Smooth muscle cell (in vitro differentiated cells): ENCODE measurements around the gene STK10. TPM values are rescaled to one million over a fixed set of nuclear protein-coding genes. Genes with fewer than 3 reads are reported as not detected.
A peak's percentile ranks its signal among the peaks of the same experiment; 100 is the strongest.

Experiments used
- DNase-seq: peaks from one replicate; lab custom pipeline; 2025; ENCODE audit not compliant: unreplicated experiment; lab: John Stamatoyannopoulos, UW
- H2AFZ ChIP-seq: fragments of 200-600 bp; sonication (generic); 2 replicates; pipeline ENCODE4 v1.6.0; 2016; ENCODE audit warnings: antibody characterized with exemption, low read depth, mild to moderate bottlenecking
- H3F3A ChIP-seq: fragments of 200-600 bp; sonication (generic); 2 replicates; pipeline ENCODE4 v1.6.0; 2017; ENCODE audit warnings: antibody characterized with exemption, low read depth
- H3K27ac ChIP-seq: fragments of 200-600 bp; sonication (generic); 2 replicates; pipeline ENCODE4 v1.5.1; 2016; ENCODE audit warnings: low read depth, mild to moderate bottlenecking
- H3K27me3 ChIP-seq: fragments of 200-600 bp; sonication (generic); 2 replicates; pipeline ENCODE4 v1.6.1; 2016; ENCODE audit warnings: low read depth, mild to moderate bottlenecking
- H3K36me3 ChIP-seq: fragments of 200-600 bp; sonication (generic); 2 replicates; pipeline ENCODE4 v1.5.1; 2016; ENCODE audit warnings: low read depth
- H3K4me1 ChIP-seq: fragments of 200-600 bp; sonication (generic); 2 replicates; pipeline ENCODE4 v1.5.1; 2016; ENCODE audit warnings: low read depth
- H3K4me2 ChIP-seq: fragments of 200-600 bp; sonication (generic); 2 replicates; pipeline ENCODE4 v1.6.0; 2016; ENCODE audit warnings: mild to moderate bottlenecking
- H3K4me3 ChIP-seq: fragments of 200-600 bp; sonication (generic); 2 replicates; pipeline ENCODE4 v1.5.1; 2016; ENCODE audit warnings: mild to moderate bottlenecking
- H3K79me2 ChIP-seq: fragments of 200-600 bp; sonication (generic); 2 replicates; pipeline ENCODE4 v1.6.0; 2016; ENCODE audit warnings: low read depth, mild to moderate bottlenecking
- H3K9ac ChIP-seq: fragments of 200-600 bp; sonication (generic); 2 replicates; pipeline ENCODE4 v1.6.0; 2016; ENCODE audit warnings: low read depth
- H3K9me3 ChIP-seq: fragments of 200-600 bp; sonication (generic); replicated peaks from 2 replicates; pipeline ENCODE4 v1.5.1; 2016; ENCODE audit warnings: low read depth
- H4K20me1 ChIP-seq: fragments of 200-600 bp; sonication (generic); 2 replicates; pipeline ENCODE4 v1.6.0; 2016; ENCODE audit warnings: low read depth
- CTCF ChIP-seq: fragments of 200-600 bp; sonication (generic); IDR thresholded peaks from 2 replicates; pipeline ENCODE4 v1.5.1; 2017; ENCODE audit warnings: borderline replicate concordance, mild to moderate bottlenecking, antibody characterized with exemption; ENCODE audit not compliant: insufficient read depth, poor library complexity, severe bottlenecking
- WGBS: methylation state at CpG from one replicate; pipeline ENCODE4 v1.1.7; 2016; ENCODE audit warnings: low lambda C conversion rate; 5-methylcytosine and 5-hydroxymethylcytosine counted together
- polyA plus RNA-seq: library from polyadenylated mRNA; unstranded; fragments of >200 nt; fragmentation: Nextera tagmentation; extraction: Ambion mirVana; gene quantifications from 2 replicates; pipeline ENCODE4 v1.2.1, GENCODE V29; 2016
- total RNA-seq: library from RNA; depleted of rRNA; stranded (reverse); fragments of >200 nt; gene quantifications from 2 replicates; pipeline ENCODE4 v1.2.3, GENCODE V29; 2014

Gene STK10
- total and polyA plus RNA-seq, 2 experiments from 2014 or later: 10.7 to 26.0 TPM

- no peaks in the 10 kb centered on the region for H3F3A ChIP-seq
- no peaks in the 10 kb centered on the region for H3K27me3 ChIP-seq
- no peak for DNase-seq
- no peak overlapping the region for H3K4me2 ChIP-seq
- H3K9me3 ChIP-seq: no peaks in the 10 kb centered on the region
- 94% methylated on average over 17 of the region's 17 CpGs for WGBS
- H3K27ac ChIP-seq: no peak overlapping the region
- no peak overlapping the region for H2AFZ ChIP-seq
- H3K4me1 ChIP-seq: peaks cover 16% of the 10 kb centered on the region
- no peak overlapping the region for H3K4me3 ChIP-seq
- no peak overlapping the region for H3K9ac ChIP-seq
- H3K36me3 ChIP-seq: no peaks in the 10 kb centered on the region
- no peaks in the 10 kb centered on the region for H4K20me1 ChIP-seq
- no peaks in the 10 kb centered on the region for H3K79me2 ChIP-seq
- TF ChIP-seq CTCF: no peak
Observed at GRCh38 chr5:172104801-172105701, 83.0 kb downstream of the STK10 start.

- 71% methylated on average over 11 of the region's 11 CpGs for WGBS
- H3K27ac ChIP-seq: peak overlapping the region; percentile 89
Observed at GRCh38 chr5:172104021-172104420, 84.0 kb downstream of the STK10 start.

GRCh38 chr5:172102913-172103626 lies 85.0 kb downstream of the STK10 start:
- peaks cover 16% of the 10 kb centered on the region for H3K4me1 ChIP-seq
- H3K27me3 ChIP-seq: no peaks in the 10 kb centered on the region
- H3F3A ChIP-seq: no peaks in the 10 kb centered on the region
- TF ChIP-seq CTCF: no peak
- peak overlapping the region; percentile 80 for H3K4me2 ChIP-seq
- no peaks in the 10 kb centered on the region for H3K79me2 ChIP-seq
- no peaks in the 10 kb centered on the region for H3K36me3 ChIP-seq
- H2AFZ ChIP-seq: no peak overlapping the region
- no peaks in the 10 kb centered on the region for H4K20me1 ChIP-seq
- H3K9ac ChIP-seq: peak overlapping the region; percentile 56
- H3K9me3 ChIP-seq: no peaks in the 10 kb centered on the region
- WGBS: 21% methylated on average over 21 of the region's 21 CpGs
- H3K4me3 ChIP-seq: no peak overlapping the region
- H3K27ac ChIP-seq: peak overlapping the region; percentile 89
- no peak for DNase-seq

More at GRCh38 chr5:172104021-172104420, 84.0 kb downstream of the STK10 start:
- no peaks in the 10 kb centered on the region for H3K36me3 ChIP-seq
- no peak for TF ChIP-seq CTCF
- H3K79me2 ChIP-seq: no peaks in the 10 kb centered on the region
- DNase-seq: no peak
- H2AFZ ChIP-seq: no peak overlapping the region
- peak overlapping the region; percentile 80 for H3K4me2 ChIP-seq
- no peak overlapping the region for H3K4me3 ChIP-seq
- H3K9ac ChIP-seq: no peak overlapping the region
- no peaks in the 10 kb centered on the region for H3F3A ChIP-seq
- no peaks in the 10 kb centered on the region for H3K27me3 ChIP-seq
- H3K9me3 ChIP-seq: no peaks in the 10 kb centered on the region
- no peaks in the 10 kb centered on the region for H4K20me1 ChIP-seq
- H3K4me1 ChIP-seq: peaks cover 16% of the 10 kb centered on the region
